ENCODE data around the gene PRR33.
A peak's percentile ranks its signal among the peaks of the same experiment; 100 is the strongest.

The PRR33 gene

GRCh38 chr11:1846453-1846932 is 45.2 kb downstream of the PRR33 start:
- DNase-seq, result no peak

- DNase-seq, result no peak
These were observed 45.9 kb downstream of the PRR33 start for GRCh38 chr11:1845561-1846452.

GRCh38 chr11:1845095-1845429 is 46.6 kb downstream of the PRR33 start:
- DNase-seq, result no peak

GRCh38 chr11:1844221-1845094 is 47.2 kb downstream of the PRR33 start:
- DNase-seq, result peak; percentile 69 to 84 (median 75)

GRCh38 chr11:1843796-1844195 is 47.9 kb downstream of the PRR33 start:
- no peak for DNase-seq

- DNase-seq, result no peak
These were observed 48.6 kb downstream of the PRR33 start for GRCh38 chr11:1843098-1843473.

GRCh38 chr11:1842149-1843097 is 49.3 kb downstream of the PRR33 start:
- no peak for DNase-seq

- DNase-seq, result no peak
These were observed 50.1 kb downstream of the PRR33 start for GRCh38 chr11:1841511-1842148.

- no peak for DNase-seq
These were observed 50.8 kb downstream of the PRR33 start for GRCh38 chr11:1840780-1841480.

- DNase-seq, result peak; percentile 91 to 95 (median 94)
These were observed 51.5 kb downstream of the PRR33 start for GRCh38 chr11:1839924-1840779.

GRCh38 chr11:1839204-1839923 is 52.3 kb downstream of the PRR33 start:
- no peak for DNase-seq

GRCh38 chr11:1838426-1839144 is 53.1 kb downstream of the PRR33 start, which contains the start of gene TNNI2:
Gene TNNI2, plus strand, starts transcription at chr11:1838981. Its CDS starts 716 bp downstream, at chr11:1839697.
- no peak for DNase-seq
